Type B pancreatic cell (in vitro differentiated cells): ENCODE data around the gene MRPL41. TPM values are rescaled to one million over a fixed set of nuclear protein-coding genes. Genes with fewer than 3 reads are reported as not detected.

Experiments
- DNase-seq: peaks from one replicate; pipeline ENCODE4 v3.0.0; 2021; ENCODE audit warnings: mixed read lengths; ENCODE audit not compliant: unreplicated experiment; ENCODE audit errors: extremely low spot score
- H3K27ac Mint-ChIP-seq: 2 replicates; pipeline ENCODE4 v1.8.0; 2021; ENCODE audit warnings: mild to moderate bottlenecking, mixed read lengths
- H3K27me3 Mint-ChIP-seq: 2 replicates; pipeline ENCODE4 v1.8.0; 2021; ENCODE audit warnings: mixed read lengths
- H3K36me3 Mint-ChIP-seq: 2 replicates; pipeline ENCODE4 v1.8.0; 2021; ENCODE audit warnings: mixed read lengths
- H3K4me1 Mint-ChIP-seq: one replicate; pipeline ENCODE4 v1.8.0; 2021; ENCODE audit warnings: mixed read lengths; ENCODE audit not compliant: unreplicated experiment
- H3K4me3 Mint-ChIP-seq: 2 replicates; pipeline ENCODE4 v1.8.0; 2021; ENCODE audit warnings: mild to moderate bottlenecking, mixed read lengths
- H3K9me3 Mint-ChIP-seq: 2 replicates; pipeline ENCODE4 v1.8.0; 2021; ENCODE audit warnings: mixed read lengths
- total RNA-seq: library from RNA; stranded (reverse); gene quantifications from 2 replicates; pipeline ENCODE4 v1.2.1, GENCODE V29; 2021; ENCODE audit warnings: low replicate concordance
- TF ChIP-seq, protein P1 (sequence below): fragments of 200-600 bp; sonication (generic); conservative IDR thresholded peaks from 2 replicates; pipeline ENCODE4 v1.5.0; 2021; ENCODE audit warnings: antibody characterized with exemption, mild to moderate bottlenecking

The MRPL41 gene
- total RNA-seq, 1 donor from 2014 or later = 51.6 TPM

DNA sequence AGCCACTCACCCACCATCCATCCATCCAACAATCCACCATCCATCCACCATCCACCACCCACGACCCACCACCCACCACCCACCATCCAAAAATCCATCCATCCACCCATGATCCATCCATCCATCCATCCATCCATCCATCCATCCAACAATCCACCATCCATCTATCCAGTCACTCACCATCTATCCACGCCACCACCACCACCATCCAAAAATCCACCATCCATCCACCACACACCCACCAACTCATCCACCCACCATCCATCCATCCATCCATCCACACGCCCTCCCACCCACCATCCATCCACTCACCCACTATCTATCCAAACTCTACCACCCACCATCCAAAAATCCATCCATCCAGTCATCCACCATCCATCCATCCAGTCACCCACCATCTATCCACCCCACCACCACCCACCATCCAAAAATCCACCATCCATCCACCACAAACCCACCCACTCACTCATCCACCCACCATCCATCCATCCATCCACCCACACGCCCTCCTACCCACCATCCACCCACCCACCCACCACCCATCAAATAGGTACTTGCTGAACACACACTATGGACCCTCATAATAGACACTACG, 18.0 kb downstream of the MRPL41 start:
- TF ChIP-seq, protein P1, sequence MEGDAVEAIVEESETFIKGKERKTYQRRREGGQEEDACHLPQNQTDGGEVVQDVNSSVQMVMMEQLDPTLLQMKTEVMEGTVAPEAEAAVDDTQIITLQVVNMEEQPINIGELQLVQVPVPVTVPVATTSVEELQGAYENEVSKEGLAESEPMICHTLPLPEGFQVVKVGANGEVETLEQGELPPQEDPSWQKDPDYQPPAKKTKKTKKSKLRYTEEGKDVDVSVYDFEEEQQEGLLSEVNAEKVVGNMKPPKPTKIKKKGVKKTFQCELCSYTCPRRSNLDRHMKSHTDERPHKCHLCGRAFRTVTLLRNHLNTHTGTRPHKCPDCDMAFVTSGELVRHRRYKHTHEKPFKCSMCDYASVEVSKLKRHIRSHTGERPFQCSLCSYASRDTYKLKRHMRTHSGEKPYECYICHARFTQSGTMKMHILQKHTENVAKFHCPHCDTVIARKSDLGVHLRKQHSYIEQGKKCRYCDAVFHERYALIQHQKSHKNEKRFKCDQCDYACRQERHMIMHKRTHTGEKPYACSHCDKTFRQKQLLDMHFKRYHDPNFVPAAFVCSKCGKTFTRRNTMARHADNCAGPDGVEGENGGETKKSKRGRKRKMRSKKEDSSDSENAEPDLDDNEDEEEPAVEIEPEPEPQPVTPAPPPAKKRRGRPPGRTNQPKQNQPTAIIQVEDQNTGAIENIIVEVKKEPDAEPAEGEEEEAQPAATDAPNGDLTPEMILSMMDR = no peak
- H3K36me3 Mint-ChIP-seq = peaks cover 16% of the 10 kb centered on the region
- H3K9me3 Mint-ChIP-seq = no peaks in the 10 kb centered on the region
- DNase-seq = no peak
- no peak overlapping the region for H3K27ac Mint-ChIP-seq
- H3K27me3 Mint-ChIP-seq = no peaks in the 10 kb centered on the region
- H3K4me1 Mint-ChIP-seq = no peaks in the 10 kb centered on the region
- no peak overlapping the region for H3K4me3 Mint-ChIP-seq

DNA sequence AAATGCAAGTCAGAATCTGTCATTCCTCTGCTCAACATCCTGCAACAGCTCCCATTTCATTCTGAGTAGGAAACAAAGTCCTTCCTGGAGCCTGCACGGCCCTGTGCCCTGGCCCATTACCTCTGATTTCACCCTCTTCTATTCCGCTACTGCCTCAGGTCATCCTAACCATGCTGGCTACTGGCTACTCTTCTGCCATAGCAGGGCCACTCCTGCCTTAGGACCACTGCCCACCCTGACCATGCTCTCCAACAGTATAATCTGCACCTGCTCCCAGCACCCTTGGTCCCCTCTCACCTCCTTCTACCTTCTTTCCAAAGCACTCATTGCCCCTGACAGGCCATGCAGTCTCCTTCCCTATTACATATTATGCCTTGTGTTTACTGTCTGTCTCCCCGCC, 18.9 kb downstream of the MRPL41 start:
- TF ChIP-seq, protein P1 = no peak

GRCh38 chr9:137574192-137574591, 22.5 kb downstream of the MRPL41 start:
- H3K27me3 Mint-ChIP-seq = no peaks in the 10 kb centered on the region
- H3K36me3 Mint-ChIP-seq = peaks cover 28% of the 10 kb centered on the region
- H3K27ac Mint-ChIP-seq = no peak overlapping the region
- TF ChIP-seq, protein P1 = no peak
- peaks cover 10% of the 10 kb centered on the region for H3K4me1 Mint-ChIP-seq
- no peaks in the 10 kb centered on the region for H3K9me3 Mint-ChIP-seq
- no peak overlapping the region for H3K4me3 Mint-ChIP-seq
- DNase-seq = no peak

More for the DNA sequence above, 18.9 kb downstream of the MRPL41 start:
- Mint-ChIP-seq H3K4me1 (no peaks in the 10 kb centered on the region), H3K9me3 (no peaks in the 10 kb centered on the region), H3K36me3 (peaks cover 24% of the 10 kb centered on the region), H3K4me3 (no peak overlapping the region), H3K27me3 (no peaks in the 10 kb centered on the region), H3K27ac (no peak overlapping the region)
- DNase-seq = no peak

- DNase-seq = no peak
- H3K36me3 Mint-ChIP-seq = peaks cover 27% of the 10 kb centered on the region
- TF ChIP-seq, protein P1 = no peak
- H3K4me3 Mint-ChIP-seq = peak overlapping the region; percentile 5
- no peaks in the 10 kb centered on the region for H3K27me3 Mint-ChIP-seq
- H3K27ac Mint-ChIP-seq = no peak overlapping the region
- H3K9me3 Mint-ChIP-seq = no peaks in the 10 kb centered on the region
- peaks cover 10% of the 10 kb centered on the region for H3K4me1 Mint-ChIP-seq
These were observed 23.7 kb downstream of the MRPL41 start for GRCh38 chr9:137575364-137575715.

DNA sequence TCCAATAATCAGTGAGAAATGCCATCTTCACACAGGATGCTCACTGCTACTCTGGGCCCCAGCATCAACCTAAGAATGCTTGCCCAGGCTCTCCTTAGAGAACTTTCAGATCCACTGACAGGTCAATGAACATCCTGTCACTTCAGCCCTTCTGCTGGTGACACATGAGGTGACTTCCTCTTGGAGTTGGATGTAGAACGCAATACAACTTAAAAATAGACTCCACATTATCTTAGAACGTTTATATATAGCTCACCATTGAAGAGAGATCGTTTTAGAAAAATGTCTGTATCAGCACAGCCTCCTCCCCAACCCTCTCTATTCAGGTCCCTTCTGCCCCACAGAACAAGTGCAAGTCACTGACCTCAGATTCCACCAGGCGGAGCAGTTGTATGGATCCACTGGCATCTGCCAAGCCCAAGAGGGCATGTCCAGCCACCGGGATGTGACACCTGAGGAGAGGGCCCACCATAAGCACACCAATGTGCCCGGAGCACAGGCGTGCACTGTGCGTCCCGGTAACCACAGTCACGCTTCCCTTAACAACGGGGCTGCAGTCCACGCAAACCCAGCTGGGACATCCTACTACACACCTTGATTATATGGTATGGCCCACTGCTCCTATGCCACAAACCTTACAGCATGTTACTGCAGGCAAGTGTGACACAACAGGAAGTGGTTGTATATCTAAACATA, 24.2 kb downstream of the MRPL41 start:
- H3K9me3 Mint-ChIP-seq = no peaks in the 10 kb centered on the region
- H3K4me3 Mint-ChIP-seq = peak overlapping the region; percentile 59
- no peaks in the 10 kb centered on the region for H3K27me3 Mint-ChIP-seq
- H3K36me3 Mint-ChIP-seq = peaks cover 22% of the 10 kb centered on the region
- TF ChIP-seq, protein P1 = no peak
- DNase-seq = no peak
- H3K27ac Mint-ChIP-seq = peak overlapping the region; percentile 16
- H3K4me1 Mint-ChIP-seq = peaks cover 10% of the 10 kb centered on the region
